Suppressor macrophage (primary cell): ENCODE data around the gene TBCCD1.
"Not testable (repeated sequence)": the region's sequence is repeated elsewhere in the genome, so short reads cannot be mapped to it uniquely, and the experiment has no call there.

ENCODE experiments used
- DNase-seq, 4 experiments: peaks; one replicate each; pipeline ENCODE4 v3.0.0-alpha.2; 2020 to 2022

The TBCCD1 gene

DNA sequence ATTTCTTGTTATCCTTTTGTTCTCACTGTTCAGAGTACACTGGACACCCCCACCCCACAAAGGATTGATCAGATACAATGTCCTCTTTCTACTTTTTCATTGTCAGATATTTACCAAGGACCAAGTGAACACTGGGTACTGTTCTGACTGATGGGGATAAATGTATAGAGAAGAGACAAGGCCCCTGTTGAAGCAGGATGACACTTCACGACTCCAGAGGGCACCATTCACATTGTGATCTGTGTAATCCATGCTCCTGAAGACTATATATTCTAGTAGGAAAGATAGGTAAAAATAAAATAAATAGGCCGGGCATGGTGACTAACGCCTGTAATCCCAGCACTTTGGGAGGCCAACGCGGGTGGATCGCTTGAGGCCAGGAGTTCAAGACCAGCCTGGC lies 15.8 kb downstream of the TBCCD1 start:
- DNase-seq, result no peak

DNA sequence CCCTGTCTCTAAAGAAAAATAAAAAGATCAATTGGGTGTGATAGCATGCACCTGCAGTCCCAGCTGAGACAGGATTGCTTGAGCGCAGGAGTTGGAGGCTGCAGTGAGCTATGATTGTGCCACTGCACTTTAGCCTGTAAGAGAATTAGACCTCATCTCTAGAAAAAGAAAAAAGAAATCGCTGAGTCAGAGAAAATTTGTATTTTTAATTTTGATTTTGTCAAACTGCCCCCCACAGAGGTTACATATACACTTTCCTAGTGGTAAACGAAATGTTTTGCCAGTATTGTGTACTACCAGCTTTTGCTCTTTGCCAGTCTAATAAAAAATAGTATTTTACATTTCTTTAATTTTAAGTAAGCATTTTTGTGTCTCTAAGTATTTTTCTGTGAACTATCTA lies 17.6 kb downstream of the TBCCD1 start:
- DNase-seq, result no peak

DNA sequence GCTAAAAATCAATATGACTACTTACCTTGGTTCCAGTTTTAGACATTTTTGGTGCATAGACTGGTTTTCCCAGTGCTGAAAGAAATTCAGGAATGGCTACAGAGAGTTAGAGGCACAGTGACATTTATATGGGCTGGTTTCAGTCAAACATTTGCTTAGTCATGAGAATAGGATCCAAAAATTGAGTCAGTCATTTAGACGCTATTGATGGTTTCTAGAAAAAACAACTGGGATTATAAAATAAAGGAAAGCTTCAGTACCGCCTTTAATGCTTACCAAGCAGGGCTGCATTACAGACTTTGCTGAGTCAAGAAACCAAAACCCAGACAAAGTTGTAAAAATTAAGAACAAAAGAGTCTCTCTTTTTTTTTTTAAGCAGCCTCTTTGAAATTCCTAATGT lies 22.9 kb downstream of the TBCCD1 start, which contains the start of gene CRYGS:
TSS of gene CRYGS (minus strand) at position 100 of the 400 bp plus-strand sequence. CDS start at position 46, 54 bp downstream.
- no peak for DNase-seq

DNA sequence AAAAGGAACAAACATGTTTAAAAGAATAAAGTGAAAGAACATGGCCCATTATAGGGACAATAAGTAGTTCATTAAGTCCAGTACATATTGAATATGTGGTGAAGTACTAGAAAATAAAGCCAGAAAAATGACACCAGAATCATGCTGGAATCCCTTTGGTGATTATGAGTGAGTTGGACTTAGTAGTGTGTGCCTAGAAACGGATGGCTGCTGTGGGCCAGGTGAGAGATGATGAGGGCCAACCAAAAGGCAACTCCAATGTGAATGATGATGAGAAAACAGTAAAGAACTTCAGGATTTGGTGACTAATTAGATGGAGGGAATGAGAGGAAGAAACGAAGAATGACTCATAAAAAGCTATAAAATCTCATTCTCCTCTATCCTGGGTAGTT lies 26.3 kb downstream of the TBCCD1 start:
- no peak for DNase-seq

DNA sequence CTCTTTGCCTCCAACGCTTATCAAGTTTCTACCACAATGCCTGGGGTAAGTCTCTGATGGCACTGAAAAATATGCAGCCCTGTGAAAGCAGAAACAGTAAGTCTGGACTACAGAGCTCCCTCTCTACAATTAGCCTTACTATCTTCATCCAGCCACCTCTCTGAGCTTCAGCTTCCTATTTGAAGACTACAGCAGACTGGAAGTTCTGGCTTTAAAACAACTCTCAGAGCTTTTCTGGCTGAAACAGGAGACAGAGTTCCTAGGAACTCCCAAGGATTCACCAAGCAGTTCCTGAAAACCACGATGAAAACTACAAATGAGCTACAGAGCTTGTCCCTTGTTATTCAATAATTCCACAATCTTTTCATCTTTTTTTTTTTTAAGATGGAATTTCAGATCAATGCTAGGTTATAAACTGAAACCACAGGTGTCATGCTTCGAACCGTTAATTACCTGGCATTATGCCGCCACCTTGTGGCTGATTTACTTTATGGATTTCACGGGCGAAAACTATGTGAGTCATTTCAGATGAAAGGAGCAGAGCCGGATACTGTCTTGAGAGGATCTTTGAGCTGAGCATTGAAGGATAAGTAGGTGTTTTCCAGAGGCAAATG lies 26.8 kb downstream of the TBCCD1 start:
- DNase-seq, result peak; percentile 76 to 82 (median 80)

DNA sequence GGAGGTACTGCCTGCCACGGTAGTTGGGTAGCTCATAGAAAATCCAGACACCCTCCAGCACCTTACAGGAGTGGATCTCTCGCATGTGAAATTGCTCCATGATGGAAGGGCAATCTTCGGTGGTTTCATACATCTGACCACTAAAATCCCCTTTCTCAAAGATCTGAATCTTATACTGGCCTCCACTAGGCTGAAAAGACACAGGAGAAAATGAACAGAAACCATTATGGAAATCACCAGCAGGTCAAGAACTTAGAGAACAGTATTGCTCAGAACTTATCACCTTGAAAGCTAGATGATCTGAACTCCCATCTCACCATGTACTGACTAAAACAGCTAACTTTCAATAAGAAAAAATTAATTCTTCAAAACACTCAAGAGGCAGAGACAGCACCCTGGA lies 28.4 kb downstream of the TBCCD1 start:
- no peak for DNase-seq

DNA sequence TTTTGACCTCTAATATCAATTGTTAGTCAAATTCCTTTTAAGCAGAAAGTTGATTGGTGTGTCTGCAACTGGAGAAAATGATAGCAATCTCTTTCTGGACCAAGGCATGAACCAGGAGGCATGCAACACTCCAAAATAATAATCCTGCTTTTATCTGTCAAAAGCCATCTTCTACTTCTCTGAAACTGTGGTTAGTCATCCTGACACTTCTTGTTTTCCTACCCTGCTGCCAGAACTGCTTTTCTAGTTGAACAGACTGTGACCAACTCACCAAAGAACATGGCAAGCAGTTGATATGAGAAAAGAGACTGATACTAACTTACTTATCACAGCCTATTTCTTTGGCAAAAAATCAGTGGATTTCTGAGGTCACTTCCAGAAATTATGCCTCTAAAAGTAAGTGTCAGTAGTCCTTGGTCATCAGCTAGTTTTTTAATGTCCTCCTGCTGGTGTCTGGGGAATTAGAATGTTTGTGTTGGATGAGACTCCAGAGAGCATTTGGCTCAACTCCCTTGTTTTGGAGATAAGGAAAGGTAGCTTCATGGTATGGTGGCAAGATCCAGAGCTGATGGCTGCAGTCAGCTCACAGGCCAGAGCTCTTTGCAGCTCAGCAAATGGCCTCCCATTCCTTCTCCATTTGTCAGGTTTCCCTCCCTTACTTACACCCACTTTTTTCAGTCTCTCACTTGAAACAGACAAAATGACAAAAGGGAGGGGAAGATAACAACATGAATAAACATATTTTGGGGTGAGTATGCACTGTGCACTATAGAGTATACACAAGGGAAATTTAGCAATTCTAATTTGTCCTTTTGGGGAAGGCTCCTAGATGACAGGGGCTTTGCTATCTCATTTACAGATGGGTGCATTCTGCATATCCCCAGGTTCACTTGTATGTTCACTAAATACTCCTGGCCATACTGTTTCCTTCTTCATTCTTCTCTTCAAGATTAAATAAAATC lies 30.0 kb downstream of the TBCCD1 start:
- DNase-seq, result peak; percentile 36 to 68 (median 54)

DNA sequence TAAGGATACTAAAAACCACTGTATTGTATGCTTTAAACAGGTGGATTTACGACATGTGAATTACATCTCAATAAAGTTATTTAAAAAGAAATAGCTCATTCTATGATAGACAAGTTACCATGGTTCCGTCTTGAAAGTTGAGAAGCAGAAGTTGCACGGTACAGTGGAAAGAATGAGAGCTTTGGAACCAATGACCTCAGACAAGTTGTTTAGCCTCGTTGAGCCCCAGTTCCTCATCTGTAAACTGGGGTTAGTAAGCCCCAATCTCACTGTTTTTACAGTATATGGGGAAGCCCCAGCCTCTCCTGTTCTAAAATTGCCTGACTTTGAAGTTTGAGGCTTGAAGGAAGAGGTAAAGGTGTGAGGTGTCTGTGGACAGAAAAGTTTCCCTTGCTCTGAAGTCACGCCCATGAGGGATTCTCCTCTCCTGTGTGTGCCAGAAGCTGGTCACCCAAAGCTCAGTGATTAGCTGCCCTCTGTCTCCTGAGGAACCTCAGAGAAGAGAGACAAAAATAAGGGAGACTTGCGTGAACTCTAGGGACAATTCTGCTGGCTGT lies 32.9 kb downstream of the TBCCD1 start:
- DNase-seq, result peak; percentile 83 to 94 (median 88)

DNA sequence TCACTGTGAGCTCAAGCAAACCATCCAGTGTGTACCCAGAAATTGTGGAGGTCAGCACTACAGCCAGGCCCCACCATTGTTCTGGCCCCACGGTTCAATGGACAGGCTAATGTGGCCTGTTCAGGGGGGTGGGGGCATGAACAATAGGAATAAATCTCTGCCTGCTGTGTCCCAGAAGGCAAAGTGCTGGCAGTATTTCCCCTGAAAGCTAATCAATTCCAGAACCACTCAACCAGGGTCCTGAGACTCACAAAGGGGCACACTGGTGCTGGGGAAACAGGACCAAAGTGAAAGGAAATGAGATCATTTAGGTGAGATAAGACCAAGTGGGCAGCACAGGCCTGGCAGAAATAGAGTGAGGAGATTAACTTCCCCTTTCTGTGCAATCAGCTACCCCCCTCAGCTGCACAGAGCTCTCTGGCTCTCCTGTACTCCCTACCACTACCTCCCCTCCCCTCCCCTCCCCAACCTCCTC lies 34.5 kb downstream of the TBCCD1 start:
- DNase-seq, result peak; percentile 33 to 66 (median 60)

DNA sequence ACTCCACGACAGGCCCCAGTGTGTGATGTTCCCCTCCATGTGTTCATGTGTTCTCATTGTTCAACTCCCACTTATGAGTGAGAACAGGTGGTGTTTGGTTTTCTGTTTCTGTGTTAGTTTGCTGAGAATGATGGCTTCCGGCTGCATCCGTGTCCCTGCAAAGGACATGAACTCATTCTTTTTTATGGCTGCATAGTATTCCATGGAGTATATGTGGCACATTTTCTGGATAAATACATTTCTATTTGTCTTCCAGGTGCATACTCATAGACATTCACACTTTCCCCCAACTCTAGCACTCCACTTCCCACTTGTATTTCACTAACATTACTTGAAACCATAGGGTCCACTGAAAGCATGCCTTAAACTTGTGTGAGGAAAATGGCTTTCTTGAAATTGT lies 35.4 kb downstream of the TBCCD1 start:
- DNase-seq, result not testable (repeated sequence)

DNA sequence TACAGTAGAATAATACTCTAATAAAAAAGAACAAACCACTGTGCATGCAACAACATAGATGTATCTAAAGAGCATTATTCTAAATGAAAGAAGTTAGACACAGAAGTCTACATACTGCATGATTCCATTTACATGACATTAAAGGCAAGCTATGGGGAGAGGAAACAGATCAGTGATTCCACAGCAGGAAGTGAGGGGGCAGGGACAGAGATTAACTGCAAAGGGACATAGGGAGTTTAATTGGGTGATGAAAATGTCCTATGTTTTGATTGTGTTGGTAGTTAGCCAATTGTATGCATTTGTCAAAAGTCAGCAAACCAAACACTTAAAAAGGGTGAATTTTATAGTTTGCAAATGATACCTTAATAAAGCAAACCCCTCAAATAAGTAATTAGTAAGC lies 36.7 kb downstream of the TBCCD1 start:
- DNase-seq, result peak in 3 of 4 experiments; percentile 23 to 34 (median 24)

DNA sequence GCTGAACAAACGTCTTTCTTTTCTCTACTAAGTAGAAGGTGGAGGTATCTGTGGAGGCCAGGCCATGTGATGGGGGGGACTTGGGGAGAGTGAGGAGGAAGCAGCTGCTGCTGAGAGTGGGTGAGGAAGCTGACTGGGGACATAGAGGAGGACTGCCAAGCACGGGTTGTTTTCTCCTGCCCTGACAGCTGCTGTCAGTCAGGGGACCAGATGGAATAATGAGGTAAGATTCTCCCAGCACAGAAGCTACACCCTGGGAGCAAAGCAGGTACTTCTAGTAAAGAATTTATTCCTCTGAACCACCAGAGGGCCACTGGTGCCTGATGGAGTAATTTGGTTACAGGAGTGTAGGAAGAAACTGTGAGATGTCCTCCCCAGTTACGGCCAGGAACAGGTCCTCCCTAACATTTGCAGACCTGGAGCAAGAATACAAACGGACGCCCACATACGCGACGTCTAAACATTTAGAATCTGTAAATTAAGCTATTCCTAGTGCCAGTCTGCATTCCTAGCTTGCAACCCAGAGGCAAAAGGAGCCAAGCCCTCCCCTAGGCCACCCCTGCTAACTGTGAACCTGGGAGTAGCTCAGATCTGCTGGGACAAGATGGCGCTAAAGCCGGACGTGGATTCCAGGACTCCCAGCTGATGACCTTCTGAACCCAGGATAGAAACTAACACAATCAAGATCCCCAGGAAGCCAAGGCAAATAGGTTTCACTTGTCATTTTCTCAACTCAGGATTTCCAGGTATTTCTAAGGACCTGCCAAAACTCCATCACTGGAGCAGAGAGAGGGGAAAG lies 37.7 kb downstream of the TBCCD1 start:
- DNase-seq, result peak in 3 of 4 experiments; percentile 51 to 67 (median 53)

DNA sequence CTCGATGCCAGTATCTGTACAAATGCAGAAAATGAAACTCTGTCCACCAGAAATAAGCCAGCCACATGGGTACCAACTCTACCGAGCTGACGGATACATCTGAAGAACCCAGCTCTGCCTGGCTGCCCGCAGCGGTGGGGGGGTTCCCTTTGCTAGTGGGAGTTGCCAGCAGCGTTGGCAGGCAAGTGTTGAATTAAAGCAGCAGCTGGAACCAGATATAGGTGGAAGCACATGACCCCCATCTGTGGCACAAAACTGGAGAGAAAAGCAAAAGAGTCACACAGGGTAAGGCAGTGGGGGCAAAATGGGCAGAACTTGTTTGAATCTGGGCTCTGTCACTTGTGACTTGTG lies 40.9 kb downstream of the TBCCD1 start:
- no peak for DNase-seq

DNA sequence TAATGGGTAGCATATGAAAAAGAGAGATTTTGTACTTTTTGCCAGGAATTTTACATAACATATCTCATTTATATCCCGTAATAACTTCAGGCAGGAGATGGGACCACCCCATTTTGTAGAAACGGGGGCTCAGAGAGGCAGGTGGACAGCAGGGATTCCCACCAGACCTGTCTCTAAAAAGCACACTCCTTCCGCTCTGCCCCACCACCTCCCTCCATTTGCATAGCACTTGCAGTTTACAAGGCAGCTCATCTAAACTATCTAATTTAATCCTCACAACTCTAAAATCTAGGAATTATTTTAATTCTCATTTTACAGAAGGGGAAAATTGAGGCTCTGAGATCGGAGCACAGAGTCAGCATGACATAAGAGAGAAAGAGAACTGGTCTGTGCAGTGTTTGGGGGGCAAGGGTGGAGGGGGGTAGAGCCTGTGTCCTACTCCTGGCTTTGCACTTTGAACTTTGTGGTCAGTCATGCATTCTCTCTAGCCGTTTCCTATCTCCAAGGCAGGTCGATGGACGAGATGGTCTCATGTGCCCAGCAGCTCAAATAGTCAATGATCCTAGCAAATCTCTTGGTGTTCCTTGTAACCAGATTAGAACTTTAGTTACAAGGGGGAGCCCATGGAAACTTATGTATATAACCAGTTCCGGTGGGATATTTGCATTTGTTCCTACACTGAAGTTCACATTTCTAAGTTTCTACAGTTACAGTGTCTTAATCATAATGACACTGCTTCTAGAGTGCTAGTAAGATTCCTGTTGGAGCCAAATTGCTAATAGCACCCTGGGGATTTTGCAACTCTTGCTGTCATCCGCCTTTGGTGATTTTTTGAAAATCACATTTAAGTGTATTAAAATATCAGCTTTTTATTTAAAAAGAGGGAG lies 41.5 kb downstream of the TBCCD1 start:
- peak in 1 of 4 experiments; percentile 26 for DNase-seq

DNA sequence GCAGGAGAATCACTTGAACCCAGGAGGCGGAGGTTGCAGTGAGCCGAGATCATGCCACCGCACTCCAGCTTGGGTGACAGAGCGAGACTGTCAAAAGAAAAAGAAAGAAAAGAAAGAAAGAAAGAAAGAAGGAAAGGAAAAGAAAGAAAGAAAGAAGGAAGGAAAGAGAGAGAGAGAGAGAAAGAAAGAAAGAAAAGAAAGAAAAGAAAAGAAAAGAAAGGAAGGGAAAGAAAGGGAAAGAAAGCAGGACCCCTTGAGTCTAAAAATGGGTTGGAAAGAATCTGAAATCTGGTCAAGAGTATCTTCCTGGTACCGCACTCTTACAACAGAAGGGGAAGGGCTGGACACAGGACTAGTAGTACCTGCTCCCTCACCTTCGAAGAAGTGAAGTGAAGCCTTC lies 42.5 kb downstream of the TBCCD1 start:
- DNase-seq, result no peak

DNA sequence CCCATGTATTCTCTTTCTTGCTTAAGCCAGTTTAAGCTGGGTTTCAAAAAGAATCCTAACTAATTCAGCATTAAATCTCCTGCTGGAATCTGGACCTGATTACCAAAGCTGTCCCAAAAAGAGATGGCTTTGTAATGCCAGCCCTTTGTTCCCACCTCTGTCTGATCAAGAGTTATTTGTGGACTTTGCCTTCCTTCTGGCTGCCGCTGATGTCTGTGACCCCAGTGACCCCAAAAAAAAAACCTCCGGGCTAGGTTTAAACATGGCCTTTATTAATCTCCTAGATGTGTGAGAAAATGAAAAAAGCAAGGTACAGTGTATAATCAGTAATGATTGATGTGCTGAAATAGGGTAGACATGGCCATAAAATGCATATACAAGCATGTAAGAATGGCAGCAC lies 43.7 kb downstream of the TBCCD1 start:
- no peak for DNase-seq

DNA sequence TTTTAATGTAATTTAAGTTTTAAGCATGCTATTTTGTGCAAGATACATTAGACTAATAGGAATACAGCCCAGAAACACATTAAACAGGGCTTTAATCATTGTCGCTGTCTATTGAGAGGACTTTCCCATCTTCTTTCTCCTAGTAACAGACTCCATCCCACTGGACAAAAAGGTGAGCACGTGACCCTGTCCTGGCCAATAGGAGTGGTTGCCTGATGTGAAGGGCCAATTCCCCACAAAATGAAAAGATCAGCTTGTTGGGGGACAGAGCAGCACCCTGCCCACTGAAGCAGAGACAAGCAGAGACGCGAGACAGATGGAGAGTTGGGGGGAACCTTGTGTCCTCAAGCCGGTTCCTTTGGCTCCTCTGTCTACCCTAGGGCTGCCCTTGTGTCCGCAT lies 44.1 kb downstream of the TBCCD1 start:
- DNase-seq, result no peak

DNA sequence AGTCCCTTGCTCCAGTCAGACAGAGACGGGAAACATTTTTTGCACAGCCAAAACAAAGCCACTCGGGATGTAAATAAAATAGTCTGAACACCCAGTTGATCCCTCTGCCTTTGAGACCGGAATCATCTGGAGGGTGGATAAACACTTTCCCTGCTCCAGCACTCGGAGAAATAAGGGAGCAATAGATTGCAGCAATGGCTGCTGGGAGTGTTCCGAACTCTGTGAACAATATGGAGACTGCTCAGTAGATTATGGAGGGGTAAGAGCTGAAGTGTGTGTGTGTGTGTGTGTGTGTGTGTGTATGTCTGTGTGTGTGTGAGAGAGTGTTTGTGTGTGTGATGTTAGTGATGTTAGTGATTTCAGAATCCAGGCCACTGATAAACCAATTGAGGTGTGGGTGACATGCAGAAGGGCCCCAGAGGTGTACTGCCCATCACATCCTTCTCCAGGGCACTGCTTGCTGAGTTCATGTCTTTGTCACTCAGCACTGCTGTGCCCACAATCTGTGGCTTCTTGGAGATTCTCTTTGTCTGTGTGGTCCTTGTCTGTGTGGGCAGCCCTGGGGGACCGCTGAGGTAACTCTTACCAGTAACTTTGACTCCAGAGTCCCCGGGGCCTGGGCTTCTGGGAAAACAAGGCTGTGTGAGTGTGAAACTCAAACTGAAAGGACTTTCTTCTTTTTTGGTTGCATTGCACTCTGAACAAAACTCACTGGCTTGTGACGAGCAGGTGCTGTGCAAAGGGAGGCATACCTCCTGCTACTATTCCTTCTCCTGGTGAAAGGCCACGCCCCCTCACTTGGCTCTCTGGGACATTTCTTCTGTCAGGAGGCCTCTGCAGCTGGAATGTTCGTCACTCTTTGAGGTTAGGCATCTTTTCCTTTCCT lies 45.9 kb downstream of the TBCCD1 start:
- DNase-seq, result no peak

DNA sequence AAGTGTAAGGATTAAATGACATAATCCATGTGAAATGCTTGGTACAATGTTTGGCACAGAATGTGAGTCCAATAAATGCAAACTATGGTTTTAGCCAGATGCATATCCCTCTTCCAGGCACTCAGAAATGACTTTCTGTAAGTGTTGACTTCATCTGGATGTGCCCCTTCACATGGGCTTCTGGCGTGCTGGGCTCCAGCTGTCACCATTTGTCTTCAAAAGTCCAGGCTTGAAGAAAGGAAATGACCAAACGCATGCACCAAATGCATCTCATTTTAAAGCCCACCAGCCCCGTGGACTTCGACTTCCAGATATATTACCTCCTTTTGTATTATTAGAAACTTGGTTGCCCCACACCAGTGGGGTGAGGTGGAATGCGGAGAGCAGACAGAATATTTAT lies 46.7 kb downstream of the TBCCD1 start:
- DNase-seq, result no peak

DNA sequence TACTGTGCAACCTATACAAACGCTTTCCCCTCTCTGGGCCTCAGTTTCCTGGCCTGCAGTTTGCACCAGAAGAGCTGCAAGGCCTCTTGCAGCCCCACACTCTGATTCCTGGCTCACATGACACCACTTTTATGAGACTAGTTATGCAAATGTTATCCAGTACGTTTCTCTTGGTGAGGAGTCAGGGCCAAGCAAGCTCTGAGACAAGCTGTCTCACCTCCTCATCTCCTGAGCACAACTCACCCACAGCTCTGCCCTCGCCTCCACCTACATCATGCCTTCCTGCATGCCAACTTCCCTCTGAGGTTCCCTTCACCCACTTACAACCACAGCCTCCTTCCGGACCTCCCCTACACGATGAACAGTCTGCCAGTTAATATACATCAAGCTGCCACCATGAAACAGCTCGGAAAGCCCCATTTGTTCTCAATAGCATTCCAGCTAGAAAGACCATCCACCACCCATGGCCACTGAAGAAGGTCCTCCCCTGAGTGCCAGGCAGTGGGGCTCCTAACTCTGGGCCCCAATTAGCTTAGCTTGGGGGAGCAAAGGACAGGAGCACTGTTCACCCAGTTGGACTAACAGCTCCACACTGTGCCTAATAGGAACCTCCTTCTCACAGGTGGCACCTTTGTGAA lies 48.0 kb downstream of the TBCCD1 start:
- peak; percentile 43 to 77 (median 72) for DNase-seq
